Measurements from ENCODE around the gene TGFBR1.

- TF ChIP-seq CTCF (IDR thresholded peaks at IDR 0.05; ENCODE audit: low read depth, low read length, poor library complexity, severe bottlenecking) (no peak), EZH2phosphoT487 (IDR thresholded peaks at IDR 0.05; ENCODE audit: borderline replicate concordance, low read length) (no peak)
These were observed 75.7 kb downstream of the TGFBR1 start for GRCh38 chr9:99180662-99181061.

Measured in DOHH2 (cell line).